GM19035 (cell line): ENCODE results near the gene STARD3NL.

Experiments used
- ATAC-seq: cut with Tn5 transposase; IDR thresholded peaks from one replicate; pipeline ENCODE4 v1.9.1; 2021; ENCODE audit not compliant: unreplicated experiment

Gene STARD3NL

GRCh38 chr7:38182450-38182849, 4.4 kb downstream of the STARD3NL start:
- no peak for ATAC-seq

DNA sequence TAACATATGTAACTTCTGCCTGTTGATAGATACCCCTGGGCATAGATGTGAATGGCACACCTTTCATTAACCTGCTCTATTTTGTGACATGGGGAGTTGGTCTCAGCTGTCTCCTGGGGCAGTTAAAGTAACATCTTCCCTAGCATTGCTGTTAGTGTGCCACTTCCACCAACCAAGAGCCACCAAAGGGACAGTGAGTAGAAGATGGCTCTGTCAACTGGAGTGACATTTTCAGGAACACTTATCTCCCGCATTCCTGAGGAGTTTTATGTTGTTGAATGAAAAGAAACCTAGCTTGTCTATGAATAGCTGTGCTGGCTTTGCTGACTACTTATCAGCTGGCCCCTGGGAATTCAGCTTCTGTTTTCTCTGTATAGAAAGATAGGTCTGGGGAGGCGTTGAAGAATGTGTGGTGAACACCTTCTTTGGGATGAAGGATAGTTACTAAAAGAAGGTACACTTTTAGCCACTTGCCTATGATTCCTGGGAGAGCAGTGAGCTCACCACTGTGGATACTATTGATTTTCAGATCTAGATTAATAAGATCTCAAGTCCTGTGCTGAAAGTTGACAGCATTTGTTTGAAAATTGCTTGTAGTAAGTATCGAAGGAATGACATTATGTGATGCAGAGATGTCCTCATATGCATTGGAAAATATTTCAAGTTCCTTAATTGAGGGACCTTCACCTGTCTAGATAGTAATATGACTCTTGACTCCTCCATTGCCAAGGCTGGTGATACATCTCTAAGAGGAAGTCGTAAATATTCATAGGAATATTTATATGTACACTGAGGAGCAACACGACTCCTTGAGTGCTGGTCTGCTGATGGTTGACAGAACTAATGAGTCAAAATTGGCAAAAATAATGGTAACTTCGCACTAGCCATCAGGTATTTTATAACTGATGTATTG, 7.6 kb downstream of the STARD3NL start:
- no peak for ATAC-seq

DNA sequence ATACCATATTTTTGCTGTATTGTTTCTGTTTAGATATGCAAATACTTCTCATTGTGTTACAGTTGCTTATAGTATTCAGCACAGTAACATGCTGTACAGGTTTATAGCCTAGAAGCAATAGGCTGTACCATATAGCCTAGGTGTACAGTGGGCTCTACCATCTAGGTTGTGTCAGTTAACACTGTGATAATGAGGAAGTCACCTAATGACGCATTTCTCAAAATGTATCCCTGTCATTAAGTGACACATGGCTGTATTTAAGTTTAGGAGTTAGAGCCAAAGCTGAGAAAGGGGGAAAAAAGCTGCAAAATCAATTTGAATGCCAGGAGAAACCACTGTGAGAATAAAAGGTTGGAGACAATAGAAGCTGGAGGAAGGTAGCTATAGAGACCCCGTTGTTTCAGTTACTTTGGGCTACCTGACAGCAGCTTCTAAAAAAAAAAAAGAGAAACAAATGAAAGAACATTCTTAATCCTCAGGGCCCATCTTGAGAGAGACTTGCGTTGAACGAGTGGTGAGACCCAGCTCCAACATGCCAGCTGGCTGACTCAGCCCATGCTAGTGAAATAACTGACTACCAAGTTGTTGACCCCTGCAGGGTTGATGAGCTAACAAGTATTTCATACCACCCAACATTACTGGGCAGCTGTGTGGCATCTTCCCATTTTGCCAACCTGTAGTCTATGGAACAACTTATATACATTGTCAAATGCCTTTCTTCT, 8.7 kb downstream of the STARD3NL start:
- ATAC-seq = no peak

GRCh38 chr7:38187794-38188440, 9.9 kb downstream of the STARD3NL start:
- peak; percentile 74 for ATAC-seq

- ATAC-seq = no peak
Observed at GRCh38 chr7:38189231-38189938, 11.3 kb downstream of the STARD3NL start.

- ATAC-seq = no peak
Observed at GRCh38 chr7:38190011-38190410, 12.0 kb downstream of the STARD3NL start.

GRCh38 chr7:38191791-38192190, 13.7 kb downstream of the STARD3NL start:
- no peak for ATAC-seq

DNA sequence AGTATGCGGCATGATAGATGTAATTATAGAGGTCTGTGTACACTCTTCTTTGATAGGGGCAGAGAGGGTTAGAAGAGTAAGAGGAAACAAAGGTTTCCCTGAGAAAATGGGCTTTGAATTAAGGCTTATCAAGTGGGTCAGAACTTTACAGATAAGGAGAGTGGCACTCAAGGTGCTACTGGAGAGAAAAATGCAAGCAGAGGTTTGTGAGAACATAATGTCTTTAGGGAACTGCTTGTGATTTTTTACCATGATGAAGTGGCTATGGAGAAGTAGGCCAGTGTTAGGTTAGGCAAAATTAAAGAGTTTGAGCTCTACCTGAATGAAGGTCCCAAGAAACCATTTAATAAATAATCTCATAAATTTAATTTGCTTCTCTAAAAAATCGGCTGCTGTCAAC, 14.3 kb downstream of the STARD3NL start:
- no peak for ATAC-seq

- no peak for ATAC-seq
Observed at GRCh38 chr7:38195804-38196595, 18.0 kb downstream of the STARD3NL start.

GRCh38 chr7:38198366-38198765, 20.3 kb downstream of the STARD3NL start:
- no peak for ATAC-seq

DNA sequence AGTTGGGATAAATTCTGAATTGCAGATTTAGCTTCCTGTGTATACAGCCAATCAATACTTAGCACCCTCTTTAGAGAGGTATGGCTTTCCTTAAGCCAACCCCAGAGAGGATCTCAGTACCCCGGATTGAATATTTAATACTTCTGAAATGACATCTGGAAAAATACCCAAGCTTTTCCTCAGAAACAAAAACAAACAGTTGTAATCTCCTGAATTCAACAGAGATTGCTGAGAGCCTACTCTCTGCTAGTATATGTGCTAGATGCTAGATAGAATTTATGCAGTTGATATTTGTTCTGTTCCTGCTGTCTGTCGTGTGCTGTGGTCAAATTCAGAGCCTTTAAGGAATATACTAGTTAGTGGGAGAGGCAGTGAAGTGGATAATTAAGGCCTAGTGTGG, 21.1 kb downstream of the STARD3NL start:
- no peak for ATAC-seq

DNA sequence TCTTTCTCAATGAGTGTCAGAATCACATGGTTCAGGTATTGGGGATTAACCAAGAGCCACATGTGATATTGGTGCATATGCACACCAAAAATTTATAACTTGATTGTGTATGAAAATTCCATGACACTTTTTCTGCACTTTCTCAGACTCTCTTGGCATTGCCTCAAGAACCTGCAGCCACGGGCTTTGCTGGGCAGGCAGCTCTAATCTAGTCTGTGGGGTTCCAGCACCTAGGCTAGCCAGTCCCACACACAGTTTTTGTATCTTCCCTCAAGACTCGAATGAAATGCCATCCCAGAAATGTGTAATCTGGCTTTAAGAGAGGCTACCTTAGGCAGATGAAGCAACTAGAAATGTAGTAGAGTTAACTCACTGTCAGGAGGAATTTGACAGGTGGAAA, 21.7 kb downstream of the STARD3NL start:
- no peak for ATAC-seq

- ATAC-seq = no peak
Observed at GRCh38 chr7:38206071-38206470, 28.0 kb downstream of the STARD3NL start.

GRCh38 chr7:38207843-38208242, 29.8 kb downstream of the STARD3NL start:
- no peak for ATAC-seq

- no peak for ATAC-seq
Observed at GRCh38 chr7:38211486-38211885, 33.4 kb downstream of the STARD3NL start.

DNA sequence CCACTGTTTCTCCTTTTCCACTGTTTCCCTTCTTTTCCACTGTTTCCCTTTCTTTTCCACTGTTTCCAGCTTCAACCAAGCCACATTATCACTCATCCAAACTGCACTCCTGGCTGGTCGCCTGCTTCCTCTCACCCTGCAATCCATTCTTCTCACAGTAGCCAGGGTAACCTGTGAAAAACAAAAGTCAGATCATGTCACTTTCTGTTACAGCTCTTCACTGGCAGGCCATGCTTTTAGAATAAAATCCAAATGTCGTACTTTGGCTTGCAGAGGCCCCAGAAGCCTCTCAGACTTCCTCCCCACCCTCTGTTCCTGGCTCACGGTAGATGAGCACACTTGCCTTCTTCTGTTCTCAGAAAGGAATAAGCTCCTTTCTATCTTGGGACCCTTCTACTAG, 33.9 kb downstream of the STARD3NL start:
- no peak for ATAC-seq

DNA sequence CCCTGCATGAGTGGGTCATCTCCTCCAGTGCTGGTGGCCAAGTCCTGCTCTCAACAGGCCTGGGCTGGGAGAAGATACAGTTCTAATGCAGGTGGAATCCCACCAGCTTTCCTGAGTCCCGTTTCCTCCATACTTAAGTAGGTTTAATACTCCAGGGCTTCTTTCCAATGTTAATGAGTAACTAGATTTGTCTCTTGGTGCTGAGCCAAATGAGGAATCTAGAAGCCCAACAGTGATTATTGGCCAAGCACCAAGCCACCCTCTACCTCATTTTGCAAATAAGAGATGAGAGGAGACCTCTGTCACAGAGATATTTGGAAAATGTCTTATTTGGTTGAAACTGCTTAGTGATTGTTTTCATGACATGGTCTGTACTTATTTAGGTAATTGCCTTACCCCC, 37.1 kb downstream of the STARD3NL start:
- ATAC-seq = no peak

DNA sequence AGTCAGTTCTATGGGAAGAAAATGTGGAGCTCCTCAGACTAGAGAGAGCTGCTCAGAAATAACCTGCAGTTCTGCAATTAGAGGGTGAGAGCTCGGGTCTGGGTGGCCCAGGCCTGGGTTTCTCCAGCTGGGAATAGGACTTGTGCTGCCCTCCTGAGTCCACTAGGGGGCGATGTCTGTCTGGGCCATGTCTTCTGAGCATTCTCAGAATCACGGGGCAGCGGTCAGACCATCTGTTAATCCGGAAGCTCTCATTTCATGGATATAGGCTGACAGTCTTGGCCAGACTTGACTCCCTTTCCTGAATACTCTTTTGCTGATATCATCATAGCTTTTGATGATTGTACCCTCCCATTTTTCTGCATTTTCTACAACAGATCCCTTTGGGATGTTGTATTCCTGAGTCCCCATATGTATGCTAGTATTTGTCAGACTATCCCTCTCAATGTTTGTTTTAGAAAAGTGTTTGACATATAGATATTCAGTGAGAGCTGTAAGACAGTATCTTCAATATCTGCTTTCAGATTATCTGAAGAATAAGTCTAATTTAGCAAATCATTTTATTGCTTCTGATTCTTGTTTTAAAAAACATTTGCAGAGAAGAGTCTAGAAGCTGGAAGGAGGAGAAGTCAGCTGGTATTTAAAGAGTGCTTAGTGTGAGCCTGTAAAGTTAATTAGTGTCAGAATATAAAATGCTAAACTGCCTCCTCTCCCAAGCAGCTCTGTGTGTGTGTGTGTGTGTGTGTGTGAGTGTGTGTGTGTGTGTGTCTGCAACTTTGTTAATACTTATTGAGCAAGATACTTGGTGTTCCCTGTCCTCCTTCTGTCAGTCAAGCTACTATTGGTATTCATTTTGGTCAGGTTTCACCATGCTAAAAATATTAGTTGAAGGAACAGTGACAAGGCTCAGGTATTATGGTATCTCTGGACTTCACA, 38.0 kb downstream of the STARD3NL start:
- peak; percentile 95 for ATAC-seq

DNA sequence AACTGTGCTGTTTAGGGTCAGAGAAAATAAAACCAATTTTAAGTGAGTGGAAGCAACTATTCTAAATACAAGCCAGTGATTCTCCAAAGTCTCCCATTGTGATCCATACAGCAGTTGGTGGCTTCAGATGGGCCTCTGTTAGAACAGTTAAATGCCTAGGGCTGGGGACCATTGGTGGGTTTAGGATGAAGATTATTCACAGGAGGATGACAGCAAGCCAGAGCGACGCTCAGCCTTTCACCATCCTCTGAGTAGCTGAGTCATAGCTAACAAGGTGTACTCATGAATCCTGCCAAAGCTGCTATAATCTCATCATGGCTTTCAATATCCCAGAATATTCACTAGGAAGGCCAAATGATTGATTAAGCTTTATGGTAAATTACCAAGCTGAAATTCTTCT, 39.6 kb downstream of the STARD3NL start:
- no peak for ATAC-seq
